Measurements from ENCODE around the gene MICU2.
A peak's percentile ranks its signal among the peaks of the same experiment; 100 is the strongest.

The MICU2 gene

DNA sequence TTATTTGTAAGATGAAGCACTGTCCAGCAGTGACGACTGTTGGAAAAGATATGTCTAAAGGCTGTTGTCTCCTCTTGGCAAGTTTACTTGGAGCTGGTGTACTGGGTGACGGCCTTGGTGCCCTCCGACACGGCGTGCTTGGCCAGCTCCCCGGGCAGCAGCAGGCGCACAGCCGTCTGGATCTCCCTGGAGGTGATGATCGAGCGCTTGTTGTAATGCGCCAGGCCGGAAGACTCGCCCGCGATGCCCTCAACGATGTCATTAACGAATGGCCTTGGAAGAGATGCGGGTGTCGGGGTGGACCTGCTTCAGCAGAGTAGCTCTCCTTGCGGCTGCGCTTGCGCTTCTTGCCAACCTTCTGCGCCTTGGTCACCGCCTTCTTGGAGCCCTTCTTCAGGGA is 120.2 kb downstream of the MICU2 start:
- DNase-seq (ENCODE audit: low spot score), result no peak

- DNase-seq (ENCODE audit: low spot score), result peak; percentile 14
Observed at GRCh38 chr13:21481359-21481758, 122.6 kb downstream of the MICU2 start.

- DNase-seq (ENCODE audit: low spot score), result peak; percentile 50
Observed at GRCh38 chr13:21478881-21479808, 124.8 kb downstream of the MICU2 start.

DNA sequence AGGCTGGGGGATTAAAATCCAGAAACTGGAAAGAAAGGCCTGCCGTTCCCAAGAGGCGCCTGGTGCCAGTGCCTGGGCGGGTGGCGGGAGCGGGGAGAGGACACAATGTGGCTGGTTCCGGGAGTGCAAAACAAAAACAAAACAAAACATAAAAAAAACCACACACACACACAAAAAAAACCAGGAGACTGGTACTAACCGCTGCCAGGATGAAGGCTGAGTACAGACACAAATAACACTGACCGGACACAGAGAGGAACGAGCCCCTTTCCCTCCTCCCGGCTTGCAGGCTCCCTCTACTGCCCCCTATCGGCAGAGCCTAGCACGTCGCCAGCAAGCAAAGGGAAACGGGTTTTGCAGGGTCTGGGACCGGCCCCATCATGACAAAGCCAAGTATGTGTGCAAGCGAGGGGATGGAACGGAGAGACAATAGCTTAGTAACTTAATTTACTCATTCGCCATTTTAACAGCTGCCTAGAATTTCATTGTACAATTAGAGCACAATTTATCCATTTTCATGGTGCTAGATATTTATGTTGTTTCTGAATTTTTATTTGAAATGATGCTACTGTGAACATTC is 127.0 kb downstream of the MICU2 start:
- DNase-seq (ENCODE audit: low spot score), result peak; percentile 67

GRCh38 chr13:21475115-21475514 is 128.9 kb downstream of the MICU2 start:
- DNase-seq (ENCODE audit: low spot score), result no peak

DNA sequence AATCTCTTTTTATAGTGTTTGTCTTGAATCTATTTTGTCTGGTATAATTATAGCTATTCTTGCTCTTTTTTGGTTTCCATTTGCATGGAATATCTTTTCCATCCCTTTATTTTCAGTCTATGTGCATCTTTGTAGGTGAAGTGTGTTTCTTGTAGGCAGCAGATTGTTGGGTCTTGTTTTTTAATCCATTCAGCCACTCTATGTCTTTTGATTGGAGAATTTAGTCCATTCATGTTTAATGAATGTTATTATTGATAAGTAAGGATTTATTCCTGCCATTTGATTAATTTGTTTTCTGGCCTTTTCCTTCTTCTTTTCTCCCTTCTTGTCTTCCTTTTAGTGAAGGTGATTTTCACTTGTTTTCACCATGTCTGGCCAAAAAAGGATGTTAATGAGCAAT is 133.2 kb downstream of the MICU2 start:
- no peak for DNase-seq (ENCODE audit: low spot score)

DNA sequence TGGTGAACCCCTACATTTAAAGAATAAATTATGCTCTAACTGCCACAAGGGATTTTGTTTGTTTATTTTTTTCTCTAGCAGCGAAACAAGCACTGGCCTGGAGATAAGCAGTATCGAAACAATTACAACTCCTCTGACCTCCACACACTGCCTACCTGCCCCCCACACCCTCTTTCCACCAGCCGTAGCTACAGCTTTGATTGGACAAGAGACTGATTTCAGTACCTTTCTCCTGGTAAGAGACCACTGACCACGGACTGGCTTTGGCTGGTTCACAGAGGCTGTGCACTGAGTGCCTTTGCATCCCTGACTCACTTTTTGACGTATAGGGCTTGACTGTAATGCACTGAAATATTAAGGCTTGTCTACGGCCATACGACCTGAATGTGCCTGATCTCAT is 137.4 kb downstream of the MICU2 start:
- DNase-seq (ENCODE audit: low spot score), result no peak

GRCh38 chr13:21465710-21466160 is 138.2 kb downstream of the MICU2 start:
- no peak for DNase-seq (ENCODE audit: low spot score)

DNA sequence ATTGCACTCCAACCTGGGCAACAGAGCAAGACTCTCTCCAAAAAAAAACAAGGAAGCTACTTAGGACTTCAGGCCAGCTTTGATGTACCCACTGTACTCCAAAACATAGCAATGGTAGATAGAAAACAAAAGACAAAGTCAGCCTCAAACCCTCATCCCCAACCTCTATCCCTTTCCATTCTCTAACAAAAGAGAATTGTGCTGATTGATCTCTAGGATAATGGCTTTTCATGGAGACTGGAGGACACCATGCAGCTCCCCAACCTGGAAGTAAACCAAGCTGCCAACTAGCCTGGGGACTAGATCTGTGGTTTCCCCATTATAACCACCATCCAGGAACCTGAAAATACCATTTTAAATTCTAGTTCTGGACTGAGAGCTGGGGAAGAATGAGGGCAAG is 140.5 kb downstream of the MICU2 start:
- no peak for DNase-seq (ENCODE audit: low spot score)

- DNase-seq (ENCODE audit: low spot score), result no peak
Observed at GRCh38 chr13:21461131-21461530, 142.8 kb downstream of the MICU2 start.

GRCh38 chr13:21458813-21459701 is 144.9 kb downstream of the MICU2 start, which contains the start of gene ZDHHC20:
ZDHHC20 (minus strand) TSS chr13:21459303; CDS start chr13:21459171, 132 bp downstream.
- DNase-seq (ENCODE audit: low spot score), result peak; percentile 98

- peak; percentile 28 for DNase-seq (ENCODE audit: low spot score)
Observed at GRCh38 chr13:21458451-21458812, 145.5 kb downstream of the MICU2 start.

GRCh38 chr13:21453387-21454081 is 150.4 kb downstream of the MICU2 start:
- DNase-seq (ENCODE audit: low spot score), result no peak

GRCh38 chr13:21450936-21451335 is 153.0 kb downstream of the MICU2 start:
- DNase-seq (ENCODE audit: low spot score), result no peak

GRCh38 chr13:21446656-21447055 is 157.3 kb downstream of the MICU2 start:
- no peak for DNase-seq (ENCODE audit: low spot score)

DNA sequence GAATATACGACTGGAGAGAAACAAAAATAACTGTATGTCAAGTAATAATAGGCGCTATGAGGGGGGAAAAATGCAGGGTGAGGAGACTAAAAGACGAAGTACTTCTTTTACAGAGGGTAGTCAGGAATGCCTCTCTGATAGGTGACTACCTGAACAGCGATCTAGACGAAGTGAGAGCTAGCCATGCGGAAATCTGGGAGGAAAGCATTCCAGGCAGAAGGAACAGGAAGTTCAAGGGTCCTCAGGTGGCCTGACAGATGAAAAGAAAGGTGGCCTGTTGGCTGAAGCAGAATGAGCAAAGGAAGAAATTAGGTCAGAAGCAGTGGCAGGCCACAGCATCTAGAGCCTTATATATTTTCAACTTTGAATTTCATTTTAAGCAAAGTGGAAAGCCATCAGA is 158.2 kb downstream of the MICU2 start:
- DNase-seq (ENCODE audit: low spot score), result no peak

DNA sequence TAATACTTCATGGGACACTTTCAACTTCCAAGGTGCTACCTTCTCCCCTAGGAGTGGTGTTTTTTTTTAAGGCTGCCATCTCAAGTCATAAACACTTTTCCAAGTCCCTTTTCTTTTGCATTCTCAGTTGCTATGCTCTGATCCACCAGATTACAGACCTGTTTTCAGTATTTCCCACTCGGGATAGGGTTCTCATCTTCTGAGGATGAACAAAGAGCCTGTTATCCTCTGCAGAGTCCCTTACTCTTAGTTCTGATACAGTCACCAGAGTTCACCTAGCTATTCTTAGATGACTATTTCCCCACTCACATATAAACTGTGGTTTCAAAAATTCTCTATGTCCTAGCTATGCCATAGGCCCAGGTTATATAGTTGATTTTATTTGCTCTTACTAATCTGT is 160.8 kb downstream of the MICU2 start:
- DNase-seq (ENCODE audit: low spot score), result no peak
